H9 (cell line): ENCODE results near the gene HKDC1. TPM values are rescaled to one million over a fixed set of nuclear protein-coding genes. Genes with fewer than 3 reads are reported as not detected.

Experiments used
- DNase-seq: peaks from one replicate; pipeline ENCODE4 v3.0.0-alpha.2; 2017
- H2AFZ ChIP-seq: one replicate; pipeline ENCODE4 v1.6.1; 2013; ENCODE audit warnings: mild to moderate bottlenecking, low read length, control low read depth, moderate library complexity
- H2AK5ac ChIP-seq: 2 replicates; pipeline ENCODE4 v1.6.1; 2013; ENCODE audit warnings: low read length, control low read depth, mixed read lengths; ENCODE audit not compliant: insufficient read length
- H2BK120ac ChIP-seq: one replicate; pipeline ENCODE4 v1.6.1; 2013; ENCODE audit warnings: low read depth, mild to moderate bottlenecking, low read length, control low read depth, inconsistent platforms; ENCODE audit not compliant: poor library complexity, severe bottlenecking
- H2BK12ac ChIP-seq: 2 replicates; pipeline ENCODE4 v1.6.1; 2013; ENCODE audit warnings: low read length, control low read depth, mixed read lengths, low read depth; ENCODE audit not compliant: insufficient read length
- H2BK15ac ChIP-seq: 2 replicates; pipeline ENCODE4 v1.6.1; 2013; ENCODE audit warnings: low read depth, low read length, control low read depth
- H2BK20ac ChIP-seq: one replicate; pipeline ENCODE4 v1.6.1; 2013; ENCODE audit warnings: low read depth, mild to moderate bottlenecking, low read length, control low read depth, inconsistent platforms; ENCODE audit not compliant: poor library complexity, severe bottlenecking
- H2BK5ac ChIP-seq: 2 replicates; pipeline ENCODE4 v1.6.1; 2013; ENCODE audit warnings: low read length, control low read depth, mixed read lengths; ENCODE audit not compliant: insufficient read length
- H3K14ac ChIP-seq: 2 replicates; pipeline ENCODE4 v1.6.1; 2013; ENCODE audit warnings: low read length, control low read depth; ENCODE audit not compliant: insufficient read depth
- H3K18ac ChIP-seq: 2 replicates; pipeline ENCODE4 v1.6.1; 2013; ENCODE audit warnings: low read depth, mild to moderate bottlenecking, mixed read lengths, low read length, control low read depth; ENCODE audit not compliant: insufficient read length
- H3K23ac ChIP-seq: 2 replicates; pipeline ENCODE4 v1.6.1; 2013; ENCODE audit warnings: low read length, control low read depth, mixed read lengths, low read depth; ENCODE audit not compliant: insufficient read length
- H3K23me2 ChIP-seq: 2 replicates; pipeline ENCODE4 v1.6.1; 2013; ENCODE audit warnings: low read depth, mild to moderate bottlenecking, mixed read lengths, low read length, control low read depth; ENCODE audit not compliant: insufficient read length, poor library complexity, severe bottlenecking
- H3K27ac ChIP-seq: 2 replicates; pipeline ENCODE4 v1.5.1; 2013; ENCODE audit warnings: low read length, control low read depth, mixed read lengths, low read depth; ENCODE audit not compliant: insufficient read length
- H3K27me3 ChIP-seq: 2 replicates; pipeline ENCODE4 v1.6.1; 2013; ENCODE audit warnings: low read length, control low read depth, inconsistent platforms; ENCODE audit not compliant: insufficient read depth
- H3K4ac ChIP-seq: 2 replicates; pipeline ENCODE4 v1.6.1; 2013; ENCODE audit warnings: low read depth, mild to moderate bottlenecking, control low read depth, inconsistent platforms, low read length, moderate library complexity
- H3K4me1 ChIP-seq: 2 replicates; pipeline ENCODE4 v1.6.1; 2013; ENCODE audit warnings: low read length, control low read depth, inconsistent platforms; ENCODE audit not compliant: insufficient read depth
- H3K4me2 ChIP-seq: 2 replicates; pipeline ENCODE4 v1.6.1; 2013; ENCODE audit warnings: low read length, control low read depth, mixed read lengths; ENCODE audit not compliant: insufficient read length, insufficient read depth
- H3K56ac ChIP-seq: 2 replicates; pipeline ENCODE4 v1.6.1; 2013; ENCODE audit warnings: low read depth, mild to moderate bottlenecking, mixed read lengths, low read length, control low read depth; ENCODE audit not compliant: insufficient read length
- H3K79me1 ChIP-seq: 2 replicates; pipeline ENCODE4 v1.6.1; 2013; ENCODE audit warnings: low read depth, mild to moderate bottlenecking, moderate library complexity, low read length, control low read depth, inconsistent platforms; ENCODE audit not compliant: insufficient read depth, poor library complexity, severe bottlenecking
- H3K79me2 ChIP-seq: 2 replicates; pipeline ENCODE4 v1.6.1; 2013; ENCODE audit warnings: low read length, control low read depth, inconsistent platforms; ENCODE audit not compliant: insufficient read depth
- H3K9ac ChIP-seq: 2 replicates; pipeline ENCODE4 v1.6.1; 2013; ENCODE audit warnings: low read length, control low read depth, mixed read lengths; ENCODE audit not compliant: insufficient read length; ENCODE audit errors: extremely low read depth
- H3K9me3 ChIP-seq: one replicate; pipeline ENCODE4 v1.6.1; 2013; ENCODE audit warnings: low read depth, low read length, inconsistent platforms; ENCODE audit not compliant: control insufficient read depth
- H3T11ph ChIP-seq: one replicate; pipeline ENCODE4 v1.6.1; 2013; ENCODE audit warnings: mild to moderate bottlenecking, low read length, control low read depth, inconsistent platforms
- H4K20me1 ChIP-seq: one replicate; pipeline ENCODE4 v1.6.1; 2013; ENCODE audit not compliant: control insufficient read depth, insufficient read length, insufficient read depth
- H4K5ac ChIP-seq: 2 replicates; pipeline ENCODE4 v1.6.1; 2013; ENCODE audit warnings: low read depth, mild to moderate bottlenecking, mixed read lengths, low read length, control low read depth; ENCODE audit not compliant: insufficient read length
- H4K8ac ChIP-seq: replicated peaks from 2 replicates; pipeline ENCODE4 v1.6.1; 2013; ENCODE audit warnings: low read length, control low read depth, mixed read lengths, low read depth; ENCODE audit not compliant: insufficient read length
- H4K91ac ChIP-seq: 2 replicates; pipeline ENCODE4 v1.6.1; 2013; ENCODE audit warnings: low read depth, mild to moderate bottlenecking, moderate library complexity, mixed read lengths, low read length, control low read depth; ENCODE audit not compliant: insufficient read length
- H3K27ac Mint-ChIP-seq, 3 experiments: 2 replicates in 2 of 3; 3 replicates in 1 of 3; pipeline ENCODE4 v1.8.0; 2020 to 2021; ENCODE audit warnings: mixed read lengths in 3 of 3, mild to moderate bottlenecking in 1 of 3, moderate library complexity in 1 of 3
- H3K27me3 Mint-ChIP-seq: 2 replicates; pipeline ENCODE4 v1.8.0; 2021; ENCODE audit warnings: low read depth, mild to moderate bottlenecking, moderate library complexity, mixed read lengths
- H3K36me3 Mint-ChIP-seq, 3 experiments: 2 replicates in 2 of 3; 3 replicates in 1 of 3; pipeline ENCODE4 v1.8.0; 2020 to 2021; ENCODE audit warnings: low read depth in 3 of 3, mixed read lengths in 3 of 3; ENCODE audit not compliant: insufficient read depth in 1 of 3
- H3K4me1 Mint-ChIP-seq, 2 experiments: 2 replicates each; pipeline ENCODE4 v1.8.0; 2020; ENCODE audit warnings: mixed read lengths in 2 of 2
- H3K4me3 Mint-ChIP-seq, 2 experiments: 2 replicates in 1 of 2; 3 replicates in 1 of 2; pipeline ENCODE4 v1.8.0; 2020 to 2021; ENCODE audit warnings: mild to moderate bottlenecking in 2 of 2, mixed read lengths in 2 of 2, moderate library complexity in 1 of 2
- H3K9me3 Mint-ChIP-seq, 2 experiments: 2 replicates in 1 of 2; 3 replicates in 1 of 2; pipeline ENCODE4 v1.8.0; 2020; ENCODE audit warnings: mild to moderate bottlenecking in 2 of 2, mixed read lengths in 2 of 2, moderate library complexity in 1 of 2
- CTCF ChIP-seq: fragments of 200-600 bp; sonication (generic); conservative IDR thresholded peaks from 3 replicates; pipeline ENCODE4 v1.8.0; 2021; ENCODE audit warnings: antibody characterized with exemption, mild to moderate bottlenecking
- WGBS: extraction: QIAGEN DNeasy Blood & Tissue Kit; methylation state at CpG from one replicate; pipeline ENCODE4 v1.1.7; 2013; ENCODE audit warnings: missing lambda C conversion rate, low lambda C conversion rate, mixed read lengths; ENCODE audit not compliant: insufficient read length; ENCODE audit errors: extremely low coverage; 5-methylcytosine and 5-hydroxymethylcytosine counted together
- total RNA-seq: library from RNA; stranded (reverse); gene quantifications from 2 replicates; pipeline ENCODE4 v1.2.1, GENCODE V29; 2021

HKDC1 gene
- total RNA-seq, 1 experiment from 2014 or later: not detected

GRCh38 chr10:69287181-69287580, 67.0 kb downstream of the HKDC1 start:
- H3K27me3 ChIP-seq: no peaks in the 10 kb centered on the region
- no peaks in the 10 kb centered on the region for H3K79me2 ChIP-seq
- no peak overlapping the region for H2AK5ac ChIP-seq
- no peak overlapping the region for H3K4me3 Mint-ChIP-seq
- no peaks in the 10 kb centered on the region for H3K27me3 Mint-ChIP-seq
- H2BK12ac ChIP-seq: no peak overlapping the region
- H3K23ac ChIP-seq: no peak overlapping the region
- no peak overlapping the region for H2AFZ ChIP-seq
- no peak overlapping the region for H4K5ac ChIP-seq
- H4K20me1 ChIP-seq: no peaks in the 10 kb centered on the region
- H4K91ac ChIP-seq: no peak overlapping the region
- no peak overlapping the region for H3K9ac ChIP-seq
- H3K9me3 ChIP-seq: no peaks in the 10 kb centered on the region
- H3K4ac ChIP-seq: no peak overlapping the region
- no peak overlapping the region for H3K4me2 ChIP-seq
- no peak overlapping the region for H2BK120ac ChIP-seq
- H3K79me1 ChIP-seq: no peaks in the 10 kb centered on the region
- H3K18ac ChIP-seq: no peak overlapping the region
- H3T11ph ChIP-seq: no peak overlapping the region
- no peak overlapping the region for H3K27ac Mint-ChIP-seq
- H3K36me3 Mint-ChIP-seq: no peaks in the 10 kb centered on the region
- TF ChIP-seq CTCF: no peak
- H2BK5ac ChIP-seq: no peak overlapping the region
- H3K56ac ChIP-seq: no peak overlapping the region
- DNase-seq: no peak
- WGBS: no CpG with 5 or more reads among the region's 4 CpGs
- H3K27ac ChIP-seq: no peak overlapping the region
- H4K8ac ChIP-seq: no peak overlapping the region
- H2BK15ac ChIP-seq: no peak overlapping the region
- H3K4me1 Mint-ChIP-seq: peaks cover 12 to 14% of the 10 kb centered on the region in 2 experiments
- H3K9me3 Mint-ChIP-seq: no peaks in the 10 kb centered on the region
- H3K14ac ChIP-seq: no peak overlapping the region
- H2BK20ac ChIP-seq: no peak overlapping the region
- no peaks in the 10 kb centered on the region for H3K4me1 ChIP-seq
- no peaks in the 10 kb centered on the region for H3K23me2 ChIP-seq
